ENCODE measurements around the gene PLA2G2D. TPM values are rescaled to one million over a fixed set of nuclear protein-coding genes. Genes with fewer than 3 reads are reported as not detected.

The PLA2G2D gene
- total and polyA plus RNA-seq, 7 donors: not detected

DNA sequence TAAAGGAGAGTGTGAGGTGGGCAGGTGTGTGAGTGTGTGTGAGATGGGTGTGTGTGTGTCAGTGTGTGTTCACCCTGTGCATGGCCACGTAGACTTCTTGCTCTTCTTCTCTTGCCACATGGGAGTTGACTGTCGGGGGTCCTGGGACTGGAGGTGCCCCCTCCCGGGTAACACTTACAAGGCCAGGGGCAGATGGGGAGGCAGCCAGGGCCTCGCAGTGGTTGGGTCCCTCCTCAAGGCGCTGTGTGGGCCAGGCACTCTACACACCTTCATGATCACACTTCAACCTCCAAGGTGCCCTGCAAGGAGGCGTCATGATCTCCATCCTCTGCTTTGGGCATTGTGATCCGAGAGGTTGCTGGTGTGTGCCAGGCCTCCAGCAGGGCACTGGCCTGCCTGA is 22.1 kb upstream of the PLA2G2D start:
- H3K4me1 ChIP-seq: no peaks in the 10 kb centered on the region
- intact Hi-C loops (cut with DNase I): no loop called here
- no peak for ATAC-seq
- no peak overlapping the region for H3K27ac ChIP-seq
- DNase-seq: no peak
- H3K4me3 ChIP-seq: no peak overlapping the region
- H3K27me3 ChIP-seq (ENCODE audit: insufficient read depth in 3 of 3, low read length in 2 of 3): peaks cover 0 to 13% (median 0%) of the 10 kb centered on the region in 3 donors
- H3K9me3 ChIP-seq: no peaks in the 10 kb centered on the region
- TF ChIP-seq, protein P1, sequence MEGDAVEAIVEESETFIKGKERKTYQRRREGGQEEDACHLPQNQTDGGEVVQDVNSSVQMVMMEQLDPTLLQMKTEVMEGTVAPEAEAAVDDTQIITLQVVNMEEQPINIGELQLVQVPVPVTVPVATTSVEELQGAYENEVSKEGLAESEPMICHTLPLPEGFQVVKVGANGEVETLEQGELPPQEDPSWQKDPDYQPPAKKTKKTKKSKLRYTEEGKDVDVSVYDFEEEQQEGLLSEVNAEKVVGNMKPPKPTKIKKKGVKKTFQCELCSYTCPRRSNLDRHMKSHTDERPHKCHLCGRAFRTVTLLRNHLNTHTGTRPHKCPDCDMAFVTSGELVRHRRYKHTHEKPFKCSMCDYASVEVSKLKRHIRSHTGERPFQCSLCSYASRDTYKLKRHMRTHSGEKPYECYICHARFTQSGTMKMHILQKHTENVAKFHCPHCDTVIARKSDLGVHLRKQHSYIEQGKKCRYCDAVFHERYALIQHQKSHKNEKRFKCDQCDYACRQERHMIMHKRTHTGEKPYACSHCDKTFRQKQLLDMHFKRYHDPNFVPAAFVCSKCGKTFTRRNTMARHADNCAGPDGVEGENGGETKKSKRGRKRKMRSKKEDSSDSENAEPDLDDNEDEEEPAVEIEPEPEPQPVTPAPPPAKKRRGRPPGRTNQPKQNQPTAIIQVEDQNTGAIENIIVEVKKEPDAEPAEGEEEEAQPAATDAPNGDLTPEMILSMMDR (IDR thresholded peaks at IDR 0.05): no peak
- 89 to 92% (median 90%) methylated on average over 6 to 7 of the region's 7 CpGs for WGBS, 3 donors
- H3K36me3 ChIP-seq (ENCODE audit: insufficient read depth in 1 of 2, low read depth in 1 of 2): no peaks in the 10 kb centered on the region

DNA sequence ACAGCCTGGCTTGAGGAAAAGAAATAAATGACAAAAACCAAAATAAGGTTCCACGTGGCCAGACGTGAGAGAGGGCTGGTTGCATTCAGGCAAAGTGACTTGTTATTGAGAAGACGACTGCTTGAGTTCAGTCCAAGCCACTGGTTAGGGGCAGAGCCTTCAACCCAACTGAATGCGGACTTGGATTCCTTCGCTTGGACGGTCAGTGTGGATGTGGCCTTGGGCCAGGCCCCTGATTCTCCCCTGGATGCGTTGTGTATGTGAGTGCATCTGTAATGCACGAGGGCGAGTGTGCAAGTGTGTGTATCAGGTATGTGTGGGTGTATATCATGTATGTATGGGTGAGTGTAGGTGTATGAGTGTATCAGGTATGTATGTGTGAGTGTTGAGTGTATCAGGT is 21.7 kb upstream of the PLA2G2D start:
- ATAC-seq: no peak
- H3K27ac ChIP-seq: no peak overlapping the region
- intact Hi-C loops (cut with DNase I): no loop called here
- TF ChIP-seq, protein P1 (IDR thresholded peaks at IDR 0.05): no peak
- no peak overlapping the region for H3K4me3 ChIP-seq
- no peaks in the 10 kb centered on the region for H3K4me1 ChIP-seq
- DNase-seq: no peak
- peaks cover 0 to 10% (median 0%) of the 10 kb centered on the region in 3 donors for H3K27me3 ChIP-seq (ENCODE audit: insufficient read depth in 3 of 3, low read length in 2 of 3)
- no peaks in the 10 kb centered on the region for H3K9me3 ChIP-seq
- H3K36me3 ChIP-seq (ENCODE audit: insufficient read depth in 1 of 2, low read depth in 1 of 2): no peaks in the 10 kb centered on the region
- WGBS, 3 donors: 78 to 80% (median 80%) methylated on average over 9 of the region's 9 CpGs

DNA sequence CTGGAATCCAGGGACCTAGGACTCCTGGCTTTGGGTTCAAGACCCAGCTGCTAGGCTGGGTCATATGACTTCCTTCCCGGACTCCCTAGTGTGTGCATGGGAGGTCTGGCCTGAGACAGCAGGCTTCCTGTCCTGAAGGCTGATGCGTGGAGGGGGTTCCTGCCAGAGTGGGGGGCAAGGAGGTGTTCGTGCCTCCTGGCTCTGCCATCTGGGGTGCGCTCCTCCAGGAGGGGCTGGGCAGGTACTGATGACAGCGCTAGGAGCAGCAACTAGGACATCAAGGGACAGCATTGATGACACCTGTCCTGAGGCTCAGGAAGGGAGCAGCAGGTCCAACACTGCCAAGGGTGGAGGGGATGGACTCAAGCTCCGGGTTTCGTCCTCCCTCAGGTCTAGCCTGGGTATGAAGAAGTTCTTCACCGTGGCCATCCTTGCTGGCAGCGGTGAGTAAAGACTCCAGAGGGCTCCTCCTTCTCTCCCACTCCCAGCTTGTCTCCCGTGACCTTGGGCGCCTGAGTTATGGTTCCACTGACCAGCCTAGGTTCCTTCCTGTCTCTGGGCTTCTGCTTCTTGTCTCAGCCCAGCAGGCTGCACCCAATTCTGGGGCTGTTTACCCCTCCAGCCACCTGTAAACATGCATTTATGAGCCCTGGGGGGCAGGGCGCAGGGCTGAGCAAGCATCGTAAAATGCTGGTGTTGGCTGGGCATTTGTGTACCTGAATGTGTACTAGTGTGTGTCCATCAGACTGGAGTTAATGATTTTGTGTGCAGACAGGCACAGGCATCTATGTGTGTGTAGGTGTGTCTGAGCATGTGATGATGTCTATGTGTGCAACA is 20.7 kb upstream of the PLA2G2D start:
- Histone ChIP-seq H3K27me3 (ENCODE audit: insufficient read depth in 3 of 3, low read length in 2 of 3) (peaks cover 0 to 3% (median 0%) of the 10 kb centered on the region in 3 donors), H3K9me3 (no peaks in the 10 kb centered on the region), H3K4me3 (no peak overlapping the region), H3K4me1 (no peaks in the 10 kb centered on the region), H3K27ac (no peak overlapping the region), H3K36me3 (ENCODE audit: insufficient read depth in 1 of 2, low read depth in 1 of 2) (no peaks in the 10 kb centered on the region)
- 73 to 85% (median 79%) methylated on average over 12 to 13 of the region's 13 CpGs for WGBS, 3 donors
- no peak for ATAC-seq
- DNase-seq: no peak
- intact Hi-C loops (cut with DNase I): no loop called here
- TF ChIP-seq, protein P1 (IDR thresholded peaks at IDR 0.05): no peak

DNA sequence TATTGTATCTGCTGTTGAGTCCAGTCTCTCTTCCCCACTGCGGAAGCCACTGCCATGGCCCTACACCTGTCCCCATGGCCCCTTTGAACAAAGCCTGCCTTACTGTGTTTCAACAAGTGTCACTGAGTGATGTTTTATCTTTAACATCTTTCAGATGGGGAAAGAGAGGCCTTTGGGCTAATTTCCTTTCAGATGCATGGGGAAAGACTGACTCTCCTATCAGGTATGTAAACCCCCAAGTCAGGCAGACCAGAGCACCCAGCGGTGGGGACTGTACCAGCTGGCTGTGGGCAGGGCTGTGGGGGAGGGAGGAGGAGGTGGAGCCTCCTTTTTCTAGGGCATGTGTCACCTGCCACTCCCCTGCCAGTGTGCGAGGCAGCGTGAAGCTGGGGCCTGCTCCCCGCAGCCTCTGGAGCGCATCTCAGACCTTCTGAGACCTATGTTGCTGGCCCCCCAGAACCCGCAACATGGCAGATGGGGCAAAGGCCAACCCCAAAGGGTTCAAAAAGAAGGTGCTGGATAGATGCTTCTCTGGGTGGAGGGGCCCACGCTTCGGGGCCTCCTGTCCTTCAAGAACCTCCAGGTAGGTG is 19.7 kb upstream of the PLA2G2D start, which contains the start of gene PLA2G2F:
Gene PLA2G2F (plus strand): TSS at position 363 of the 590 bp plus-strand sequence. CDS start 105 bp downstream, at position 468.
- H3K9me3 ChIP-seq: no peaks in the 10 kb centered on the region
- H3K36me3 ChIP-seq (ENCODE audit: insufficient read depth in 1 of 2, low read depth in 1 of 2): no peaks in the 10 kb centered on the region
- TF ChIP-seq, protein P1 (IDR thresholded peaks at IDR 0.05): no peak
- DNase-seq: no peak
- ATAC-seq: no peak
- 87 to 93% (median 90%) methylated on average over 9 of the region's 9 CpGs for whole genome bisulfite sequencing, 3 donors
- no peak within 1 kb of the TSS for H3K4me3 ChIP-seq
- intact Hi-C loops (cut with DNase I): no loop called here
- H3K4me1 ChIP-seq: no peaks in the 10 kb centered on the region
- H3K27me3 ChIP-seq (ENCODE audit: insufficient read depth in 3 of 3, low read length in 2 of 3): peaks cover 0 to 3% (median 0%) of the 10 kb centered on the region in 3 donors
- no peak within 1 kb of the TSS for H3K27ac ChIP-seq
